GM23338 (cell line): ENCODE results near the gene PERCC1.

Experiments
- CREB1 ChIP-seq: fragments of 250-450 bp; sonication (Bioruptor Pico); IDR thresholded peaks from 2 replicates; pipeline ENCODE4 v1.5.0; 2020; ENCODE audit warnings: low read depth, mild to moderate bottlenecking, moderate library complexity
- ETS1 ChIP-seq: IDR thresholded peaks from 2 replicates; pipeline ENCODE4 v1.6.1; 2016; ENCODE audit warnings: antibody characterized with exemption
- EZH2 ChIP-seq: fragments of 200-600 bp; sonication (generic); IDR thresholded peaks from one replicate; pipeline ENCODE4 v1.8.0; 2017; ENCODE audit warnings: antibody characterized with exemption, mild to moderate bottlenecking, low read depth; ENCODE audit not compliant: unreplicated experiment
- EZH2phosphoT487 ChIP-seq: fragments of 200-600 bp; sonication (generic); IDR thresholded peaks from one replicate; pipeline ENCODE4 v1.8.1; 2018; ENCODE audit warnings: antibody characterized with exemption; ENCODE audit not compliant: unreplicated experiment
- JUNB ChIP-seq: IDR thresholded peaks from one replicate; pipeline ENCODE4 v1.6.1; 2016; ENCODE audit warnings: antibody characterized with exemption; ENCODE audit not compliant: unreplicated experiment
- NANOG ChIP-seq: IDR thresholded peaks from 2 replicates; pipeline ENCODE4 v1.6.1; 2016; ENCODE audit warnings: antibody characterized with exemption, borderline replicate concordance
- POLR2AphosphoS5 ChIP-seq: IDR thresholded peaks from 2 replicates; pipeline ENCODE4 v1.6.1; 2016; ENCODE audit warnings: antibody characterized with exemption, low read depth
- REST ChIP-seq: IDR thresholded peaks from one replicate; pipeline ENCODE4 v1.6.1; 2018; ENCODE audit warnings: antibody characterized with exemption; ENCODE audit not compliant: unreplicated experiment
- STAT1 ChIP-seq: IDR thresholded peaks from one replicate; pipeline ENCODE4 v1.6.1; 2016; ENCODE audit warnings: antibody characterized with exemption; ENCODE audit not compliant: unreplicated experiment
- ZNF114 ChIP-seq: fragments of 250-450 bp; sonication (Bioruptor Pico); IDR thresholded peaks from 2 replicates; pipeline ENCODE4 v1.5.0; 2020; ENCODE audit warnings: mild to moderate bottlenecking, moderate library complexity
- ZNF331 ChIP-seq: fragments of 250-450 bp; sonication (Bioruptor Pico); IDR thresholded peaks from 2 replicates; pipeline ENCODE4 v1.5.0; 2020; ENCODE audit warnings: low read depth, mild to moderate bottlenecking, moderate library complexity
- ZNF462 ChIP-seq: fragments of 250-450 bp; sonication (Bioruptor Pico); IDR thresholded peaks from 2 replicates; pipeline ENCODE4 v1.5.0; 2020; ENCODE audit warnings: mild to moderate bottlenecking, moderate library complexity
- TF ChIP-seq, protein P1 (sequence below), 2 experiments: fragments of 200-600 bp in 1 of 2; sonication (generic) in 1 of 2; conservative IDR thresholded peaks; 2 replicates each; pipeline versions ENCODE4 v1.5.1 to v1.6.1; 2016 to 2017; ENCODE audit warnings: antibody characterized with exemption in 2 of 2, low read depth in 2 of 2, mild to moderate bottlenecking in 2 of 2, moderate library complexity in 1 of 2

- TF ChIP-seq, protein P1, sequence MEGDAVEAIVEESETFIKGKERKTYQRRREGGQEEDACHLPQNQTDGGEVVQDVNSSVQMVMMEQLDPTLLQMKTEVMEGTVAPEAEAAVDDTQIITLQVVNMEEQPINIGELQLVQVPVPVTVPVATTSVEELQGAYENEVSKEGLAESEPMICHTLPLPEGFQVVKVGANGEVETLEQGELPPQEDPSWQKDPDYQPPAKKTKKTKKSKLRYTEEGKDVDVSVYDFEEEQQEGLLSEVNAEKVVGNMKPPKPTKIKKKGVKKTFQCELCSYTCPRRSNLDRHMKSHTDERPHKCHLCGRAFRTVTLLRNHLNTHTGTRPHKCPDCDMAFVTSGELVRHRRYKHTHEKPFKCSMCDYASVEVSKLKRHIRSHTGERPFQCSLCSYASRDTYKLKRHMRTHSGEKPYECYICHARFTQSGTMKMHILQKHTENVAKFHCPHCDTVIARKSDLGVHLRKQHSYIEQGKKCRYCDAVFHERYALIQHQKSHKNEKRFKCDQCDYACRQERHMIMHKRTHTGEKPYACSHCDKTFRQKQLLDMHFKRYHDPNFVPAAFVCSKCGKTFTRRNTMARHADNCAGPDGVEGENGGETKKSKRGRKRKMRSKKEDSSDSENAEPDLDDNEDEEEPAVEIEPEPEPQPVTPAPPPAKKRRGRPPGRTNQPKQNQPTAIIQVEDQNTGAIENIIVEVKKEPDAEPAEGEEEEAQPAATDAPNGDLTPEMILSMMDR (conservative IDR thresholded peaks at IDR 0.05; ENCODE audit: low read depth in 2 of 2) = no peak
- TF ChIP-seq EZH2 (no peak), POLR2AphosphoS5 (no peak), ETS1 (no peak), ZNF462 (no peak), JUNB (no peak), REST (no peak), CREB1 (CRISPR knock-in tag) (no peak), STAT1 (no peak), EZH2phosphoT487 (no peak), ZNF114 (no peak), ZNF331 (CRISPR knock-in tag) (no peak), NANOG (no peak)
Measured at GRCh38 chr16:1460602-1461138, 29.8 kb downstream of the PERCC1 start.
